GM21723 (cell line): ENCODE results near the gene GLRX2.
"Not testable (repeated sequence)": the region's sequence is repeated elsewhere in the genome, so short reads cannot be mapped to it uniquely, and the experiment has no call there.

Experiments
- ATAC-seq: cut with Tn5 transposase; IDR thresholded peaks from one replicate; pipeline ENCODE4 v1.9.1; 2021; ENCODE audit warnings: mild to moderate bottlenecking, moderate library complexity; ENCODE audit not compliant: unreplicated experiment

GLRX2 gene, protein sequence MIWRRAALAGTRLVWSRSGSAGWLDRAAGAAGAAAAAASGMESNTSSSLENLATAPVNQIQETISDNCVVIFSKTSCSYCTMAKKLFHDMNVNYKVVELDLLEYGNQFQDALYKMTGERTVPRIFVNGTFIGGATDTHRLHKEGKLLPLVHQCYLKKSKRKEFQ

GRCh38 chr1:193104907-193105820 is at the start of gene GLRX2:
Gene GLRX2, minus strand, starts transcription at chr1:193105414. Its CDS starts 32 bp downstream, at chr1:193105382.
- peak; percentile 92 for ATAC-seq

DNA sequence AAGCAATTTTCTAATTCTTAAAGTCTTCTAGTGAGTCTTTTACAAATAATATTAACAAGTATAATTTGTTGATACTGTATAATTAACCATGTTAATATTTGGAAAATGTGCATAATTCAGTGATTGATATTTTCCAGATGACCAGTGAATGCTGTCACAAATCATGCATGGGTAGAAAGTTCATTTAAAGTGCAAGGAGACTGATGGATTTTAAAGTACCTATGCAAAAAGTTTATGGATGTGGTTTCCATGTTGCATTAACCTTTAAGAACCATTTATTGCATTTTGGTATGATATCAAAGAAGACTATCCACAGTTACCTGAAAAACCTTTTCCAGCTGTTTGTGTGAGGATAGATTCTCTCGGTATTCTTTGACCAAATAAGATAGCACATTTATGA is 39.8 kb upstream of the GLRX2 start:
- ATAC-seq: no peak

GRCh38 chr1:193144361-193144938 is 39.2 kb upstream of the GLRX2 start:
- ATAC-seq: no peak

- no peak for ATAC-seq
These were observed 38.1 kb upstream of the GLRX2 start for GRCh38 chr1:193143285-193143684.

DNA sequence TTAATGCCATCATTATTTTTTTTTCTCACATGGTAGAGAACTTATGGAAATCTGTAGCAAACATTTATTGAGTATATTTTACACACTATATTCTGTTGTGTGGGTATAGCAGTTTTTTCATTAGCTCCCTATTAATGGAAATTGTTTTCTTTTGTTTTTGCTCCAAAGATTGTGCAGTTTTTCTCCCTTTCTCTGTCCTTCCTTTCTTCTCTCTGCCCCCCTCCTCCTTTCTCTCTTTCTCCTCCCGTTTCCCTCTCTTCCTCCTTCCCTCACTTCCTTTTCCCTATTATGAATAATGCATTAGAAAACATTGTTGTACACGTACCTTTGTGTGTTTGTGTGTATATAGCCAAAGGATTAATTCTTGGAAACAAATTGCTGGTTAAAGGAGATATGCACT is 37.2 kb upstream of the GLRX2 start:
- ATAC-seq: no peak

GRCh38 chr1:193141804-193142203 is 36.6 kb upstream of the GLRX2 start:
- ATAC-seq: no peak

DNA sequence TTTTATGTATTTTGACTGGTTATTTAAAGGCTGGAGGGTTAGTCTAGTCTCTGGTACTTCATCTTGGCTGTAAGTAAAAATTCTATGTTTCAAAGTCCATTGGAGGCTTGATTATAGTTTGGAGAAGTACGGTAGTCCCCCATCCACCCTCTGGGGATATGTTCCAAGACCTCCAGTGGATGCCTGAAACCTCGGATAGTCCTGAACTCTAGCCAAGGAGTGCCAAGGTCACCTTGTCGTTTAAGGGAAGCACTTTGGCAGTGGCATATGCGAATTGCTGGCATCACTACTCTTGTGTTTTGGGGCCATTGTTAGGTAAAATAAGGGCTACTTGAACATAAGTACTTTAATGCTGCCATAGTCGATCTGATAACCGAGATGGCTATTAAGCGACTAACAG is 35.0 kb upstream of the GLRX2 start:
- ATAC-seq: no peak

DNA sequence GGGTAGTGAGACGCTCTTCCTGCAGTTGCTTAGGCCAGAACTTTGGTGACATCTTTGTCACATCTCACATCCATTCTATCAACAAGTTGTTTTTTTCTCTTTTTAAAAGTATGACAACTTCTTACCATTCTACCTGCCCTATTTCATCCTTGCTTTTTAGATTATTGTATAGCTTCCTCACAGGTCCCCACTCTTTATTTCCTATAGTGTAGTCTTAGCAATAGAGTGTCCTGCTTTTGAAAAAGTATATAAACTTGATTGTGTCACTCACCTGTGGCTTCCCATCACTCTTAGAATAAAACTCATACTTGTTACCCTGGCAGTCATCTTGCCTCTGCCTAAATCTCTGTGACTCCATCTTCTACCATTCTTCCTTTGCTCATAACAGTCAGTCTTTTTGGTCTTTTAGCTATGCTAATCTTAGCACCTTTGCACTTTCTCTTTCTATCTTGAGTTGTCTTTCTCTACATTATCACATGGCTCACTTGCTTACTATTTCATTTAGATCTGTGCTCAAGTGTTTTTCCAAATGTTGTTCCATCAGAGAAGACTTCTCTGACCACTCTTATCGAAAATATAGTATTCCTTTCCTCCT is 26.1 kb upstream of the GLRX2 start:
- ATAC-seq: peak; percentile 61

DNA sequence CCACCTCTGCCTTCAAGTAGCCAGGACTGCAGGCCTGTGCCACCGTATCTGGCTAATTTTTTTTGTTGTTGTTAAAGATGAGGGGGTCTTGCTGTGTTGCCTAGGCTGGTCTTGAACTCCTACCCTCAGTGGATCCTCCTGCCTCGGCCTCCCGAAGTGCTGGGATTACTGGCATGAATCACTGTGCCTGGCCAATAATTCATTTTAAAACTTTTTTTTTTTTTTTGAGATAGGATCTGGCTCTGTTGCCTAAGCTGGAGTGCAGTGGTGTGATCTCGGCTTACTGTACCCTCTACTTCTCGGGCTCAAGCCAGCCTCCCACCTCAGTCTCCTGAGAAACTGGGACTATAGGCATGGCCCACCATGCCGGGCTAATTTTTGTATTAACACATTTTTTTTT is 20.2 kb upstream of the GLRX2 start:
- ATAC-seq: no peak

- no peak for ATAC-seq
These were observed 18.5 kb upstream of the GLRX2 start for GRCh38 chr1:193123751-193124150.

- peak; percentile 91 for ATAC-seq
These were observed 16.7 kb upstream of the GLRX2 start, which contains the start of gene CDC73 for GRCh38 chr1:193121616-193122593. Gene CDC73, plus strand, starts transcription at chr1:193122031. Its CDS starts 170 bp downstream, at chr1:193122201.

DNA sequence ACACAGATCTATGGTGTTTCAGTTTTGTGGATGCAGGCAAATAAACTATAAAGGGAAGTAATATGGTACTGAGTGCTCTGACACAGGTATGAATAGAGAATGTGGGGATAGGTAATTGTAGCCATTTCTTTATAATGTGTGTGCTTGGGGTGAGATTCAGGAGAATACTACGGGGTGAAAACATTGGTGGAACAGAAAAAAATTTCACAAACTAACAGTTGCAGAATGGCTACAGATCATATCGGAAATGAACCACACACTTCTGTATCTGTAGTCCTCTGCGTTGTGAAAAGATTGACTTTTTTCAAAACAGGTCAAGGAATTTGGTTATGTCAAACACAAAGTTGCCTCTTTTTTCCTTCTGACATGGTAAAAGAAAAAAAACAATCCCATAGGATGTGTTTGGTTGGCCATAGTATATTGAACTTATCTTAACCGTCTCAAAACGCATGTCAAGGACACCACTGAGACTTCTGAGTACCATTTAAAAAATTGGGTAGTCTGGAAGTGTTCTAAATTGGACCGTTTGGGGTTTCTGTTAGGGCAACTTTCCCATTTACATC is 15.5 kb upstream of the GLRX2 start:
- ATAC-seq: no peak

DNA sequence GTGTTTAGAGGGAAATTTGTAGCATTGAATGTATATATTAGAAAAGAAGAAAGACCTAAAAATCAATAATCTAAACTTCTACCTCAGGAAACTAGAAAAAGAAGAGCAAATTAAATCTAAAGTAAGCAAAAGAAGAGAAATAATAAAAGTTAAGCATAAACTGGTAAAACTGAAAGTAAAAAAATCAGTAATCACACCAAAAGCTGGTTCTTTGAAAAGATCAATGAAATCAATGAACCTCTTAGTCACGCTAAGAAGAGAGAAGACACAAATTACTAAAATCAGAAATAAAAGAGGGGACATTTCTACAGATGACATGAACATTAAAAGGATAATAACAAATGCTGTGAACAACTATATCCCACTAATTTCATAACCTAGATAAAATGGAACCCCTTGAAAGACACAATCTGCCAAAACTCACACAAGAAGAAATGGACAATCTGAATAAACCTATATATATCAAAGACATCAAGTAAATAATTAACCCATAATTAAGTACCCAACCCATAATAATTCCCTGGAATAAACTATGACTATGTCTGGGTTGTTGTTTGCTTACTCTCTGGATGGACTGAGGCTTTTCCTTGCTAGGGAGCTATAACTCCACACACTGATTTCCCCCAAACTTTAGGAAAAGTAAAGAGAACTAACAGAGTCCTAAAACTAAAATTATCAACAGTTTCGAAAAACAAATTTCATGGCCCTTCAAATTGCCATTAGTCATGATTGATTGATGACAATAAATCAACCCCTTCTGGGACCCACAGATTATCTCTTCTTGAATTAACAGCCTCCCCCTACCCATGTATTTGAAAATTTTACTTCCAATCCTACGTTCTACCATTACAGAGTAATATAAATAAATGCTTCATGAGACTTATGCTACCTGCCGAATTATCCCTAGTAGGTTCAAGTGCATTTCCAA is 13.9 kb upstream of the GLRX2 start:
- ATAC-seq: no peak

- no peak for ATAC-seq
These were observed 13.0 kb upstream of the GLRX2 start for GRCh38 chr1:193118194-193118593.

GRCh38 chr1:193117167-193117566 is 12.0 kb upstream of the GLRX2 start:
- not testable (repeated sequence) for ATAC-seq

DNA sequence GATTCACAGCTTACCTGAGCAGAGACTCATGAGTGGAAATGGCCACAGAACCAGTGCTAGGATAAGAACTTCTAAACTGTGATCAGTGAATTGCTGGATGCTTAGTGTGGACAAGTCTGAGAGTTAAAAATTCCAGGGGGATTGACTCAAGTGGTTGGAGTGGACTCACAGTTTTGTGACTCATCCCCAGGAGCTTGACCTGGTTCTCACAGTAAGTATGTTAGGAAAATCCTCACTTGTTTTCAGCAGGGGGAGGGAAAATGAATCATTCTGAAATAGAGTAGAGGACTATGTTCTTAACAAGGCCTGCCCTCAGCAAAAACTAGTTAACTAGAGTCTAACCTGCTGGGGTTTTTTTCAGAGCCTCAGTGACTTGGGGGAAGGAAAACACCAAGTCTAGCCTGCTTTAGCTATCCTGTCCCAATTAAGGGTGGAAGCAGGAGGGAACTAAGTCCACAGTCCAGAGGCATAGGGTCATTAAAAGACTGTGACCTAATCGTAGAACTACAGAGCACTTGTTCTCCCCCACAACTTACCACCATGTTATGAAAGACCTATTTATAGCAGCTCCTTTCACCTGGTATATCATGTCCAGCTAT is 10.5 kb upstream of the GLRX2 start:
- no peak for ATAC-seq

DNA sequence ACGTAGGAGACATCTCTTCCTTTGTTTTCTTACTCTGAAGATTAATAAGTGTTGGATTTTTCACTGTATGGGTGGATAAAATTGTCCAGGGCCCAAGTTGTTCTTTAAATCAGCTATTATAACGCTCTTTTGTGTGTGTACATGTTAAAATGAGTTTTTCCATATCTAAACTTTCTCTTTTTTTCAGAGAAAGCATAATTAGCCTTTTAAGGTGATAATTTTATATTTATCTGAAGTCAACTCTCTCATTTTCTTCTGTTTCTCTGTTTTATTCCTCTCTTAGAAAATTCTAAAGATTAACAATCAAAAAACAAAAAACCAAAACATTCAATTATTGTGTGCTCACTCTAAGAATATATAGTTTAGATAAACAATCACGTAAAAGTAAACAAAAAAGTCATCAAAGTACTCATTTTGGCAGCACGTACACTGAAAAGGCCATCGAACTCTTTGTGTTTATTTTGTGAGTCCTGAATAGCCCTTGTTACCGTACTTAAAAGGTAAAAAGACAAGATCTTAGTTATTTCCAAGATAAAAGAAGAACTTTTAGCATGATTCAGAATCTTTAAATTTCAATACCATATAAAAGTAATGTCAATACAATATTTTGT is 9.4 kb upstream of the GLRX2 start:
- ATAC-seq: no peak

DNA sequence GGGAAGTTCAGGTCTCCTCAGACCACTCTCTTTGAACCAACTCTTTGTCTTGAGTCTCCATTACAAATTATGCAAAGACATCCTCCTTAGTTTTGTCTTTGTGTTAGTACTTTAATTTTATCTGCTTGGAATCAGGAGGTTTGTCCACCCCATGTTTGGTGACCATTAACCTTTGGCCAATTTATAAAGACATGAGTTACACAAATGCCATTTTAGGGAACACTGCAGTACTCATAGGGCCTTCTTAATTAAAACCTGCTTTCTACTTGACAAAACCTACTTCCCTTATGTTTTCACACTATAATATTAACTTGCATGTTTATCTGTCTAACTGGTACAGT is 8.7 kb upstream of the GLRX2 start:
- no peak for ATAC-seq
